IPS-NIHi11 (cell line): ENCODE measurements around the gene BCAM.
"Not testable (repeated sequence)": the region's sequence is repeated elsewhere in the genome, so short reads cannot be mapped to it uniquely, and the experiment has no call there.

Experiments
- DNase-seq: peaks from one replicate; pipeline ENCODE4 v3.0.0; 2012; ENCODE audit warnings: mixed read lengths, low spot score

Gene BCAM

GRCh38 chr19:44848812-44849447, 40.0 kb downstream of the BCAM start:
- no peak for DNase-seq

GRCh38 chr19:44850641-44851109, 41.8 kb downstream of the BCAM start:
- DNase-seq, result no peak

- DNase-seq, result no peak
These were observed 42.5 kb downstream of the BCAM start for GRCh38 chr19:44851427-44851826.

- DNase-seq, result no peak
These were observed 46.7 kb downstream of the BCAM start for GRCh38 chr19:44855606-44856005.

GRCh38 chr19:44856421-44857083, 47.6 kb downstream of the BCAM start:
- DNase-seq, result no peak

GRCh38 chr19:44857837-44858236, 48.9 kb downstream of the BCAM start:
- DNase-seq, result no peak

GRCh38 chr19:44861576-44861975, 52.7 kb downstream of the BCAM start:
- not testable (repeated sequence) for DNase-seq

GRCh38 chr19:44863990-44864389, 55.1 kb downstream of the BCAM start:
- DNase-seq, result no peak

- DNase-seq, result no peak
These were observed 56.4 kb downstream of the BCAM start for GRCh38 chr19:44865196-44865767.

GRCh38 chr19:44866664-44867063, 57.8 kb downstream of the BCAM start:
- DNase-seq, result no peak

- no peak for DNase-seq
These were observed 58.7 kb downstream of the BCAM start for GRCh38 chr19:44867578-44867977.

GRCh38 chr19:44869733-44870470, 61.0 kb downstream of the BCAM start:
- no peak for DNase-seq
